ENCODE measurements around the gene CDK18.

Gene CDK18

GRCh38 chr1:205505076-205505729 is 734 bp downstream of the CDK18 start:
- Histone ChIP-seq H2AFZ (ENCODE audit: low read depth, low read length) (peak overlapping the region; percentile 80), H3K36me3 (ENCODE audit: insufficient read depth, low read length) (no peaks in the 10 kb centered on the region), H3K27me3 (ENCODE audit: insufficient read depth, low read length, poor library complexity) (peaks cover 24% of the 10 kb centered on the region), H3K4me2 (ENCODE audit: insufficient read depth, low read length) (peak overlapping the region; percentile 89), H3K27ac (ENCODE audit: low read length) (no peak overlapping the region; the same call in 1 of the 2 replicates), H3K9ac (ENCODE audit: low read depth, low read length) (peak overlapping the region; percentile 48), H3K9me3 (ENCODE audit: insufficient read depth, low read length, severe bottlenecking) (no peaks in the 10 kb centered on the region), H3K4me1 (ENCODE audit: insufficient read depth, low read length) (peaks cover 22% of the 10 kb centered on the region), H4K20me1 (ENCODE audit: insufficient read depth, low read length) (peaks cover 9% of the 10 kb centered on the region), H3K4me3 (ENCODE audit: low read depth in 1 of 2, low read length in 2 of 2) (peak overlapping the region; percentile 20 to 54; a peak in 3 of 4 replicates), H3K79me2 (ENCODE audit: insufficient read depth, low read length) (no peaks in the 10 kb centered on the region)
- peak; percentile 4; the same call in 1 of the 3 replicates for ATAC-seq (ENCODE audit: insufficient read depth, low read depth)
- peak; percentile 25 for DNase-seq
- TF ChIP-seq, protein P1, sequence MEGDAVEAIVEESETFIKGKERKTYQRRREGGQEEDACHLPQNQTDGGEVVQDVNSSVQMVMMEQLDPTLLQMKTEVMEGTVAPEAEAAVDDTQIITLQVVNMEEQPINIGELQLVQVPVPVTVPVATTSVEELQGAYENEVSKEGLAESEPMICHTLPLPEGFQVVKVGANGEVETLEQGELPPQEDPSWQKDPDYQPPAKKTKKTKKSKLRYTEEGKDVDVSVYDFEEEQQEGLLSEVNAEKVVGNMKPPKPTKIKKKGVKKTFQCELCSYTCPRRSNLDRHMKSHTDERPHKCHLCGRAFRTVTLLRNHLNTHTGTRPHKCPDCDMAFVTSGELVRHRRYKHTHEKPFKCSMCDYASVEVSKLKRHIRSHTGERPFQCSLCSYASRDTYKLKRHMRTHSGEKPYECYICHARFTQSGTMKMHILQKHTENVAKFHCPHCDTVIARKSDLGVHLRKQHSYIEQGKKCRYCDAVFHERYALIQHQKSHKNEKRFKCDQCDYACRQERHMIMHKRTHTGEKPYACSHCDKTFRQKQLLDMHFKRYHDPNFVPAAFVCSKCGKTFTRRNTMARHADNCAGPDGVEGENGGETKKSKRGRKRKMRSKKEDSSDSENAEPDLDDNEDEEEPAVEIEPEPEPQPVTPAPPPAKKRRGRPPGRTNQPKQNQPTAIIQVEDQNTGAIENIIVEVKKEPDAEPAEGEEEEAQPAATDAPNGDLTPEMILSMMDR (IDR thresholded peaks at IDR 0.05; ENCODE audit: borderline replicate concordance, extremely low read depth, low read length, poor library complexity, severe bottlenecking), result no peak
- TF ChIP-seq EZH2 (IDR thresholded peaks at IDR 0.05; ENCODE audit: borderline replicate concordance, low read depth, low read length, severe bottlenecking), result peak; percentile 65

DNA sequence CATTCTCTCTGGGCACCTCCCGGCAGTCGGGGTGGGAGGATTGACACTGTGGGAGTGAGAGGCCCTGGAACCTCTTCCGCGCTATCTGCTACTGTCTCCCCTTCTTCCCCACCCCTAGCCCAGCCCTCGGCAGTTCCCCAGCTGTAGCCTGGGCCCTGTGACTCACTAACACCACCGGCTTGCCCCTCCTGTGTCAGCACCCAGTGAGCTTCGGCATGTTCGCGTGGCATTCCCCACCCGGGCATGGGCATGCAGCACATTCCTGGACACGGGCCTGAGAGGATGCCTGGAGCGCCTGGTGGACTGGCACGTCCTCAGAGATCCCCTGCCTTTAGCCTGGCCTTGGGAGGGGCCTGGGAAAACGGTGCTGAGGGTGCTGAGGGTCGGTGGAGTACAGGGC is 1.3 kb downstream of the CDK18 start:
- Histone ChIP-seq H3K36me3 (ENCODE audit: insufficient read depth, low read length) (no peaks in the 10 kb centered on the region), H3K79me2 (ENCODE audit: insufficient read depth, low read length) (no peaks in the 10 kb centered on the region), H3K4me2 (ENCODE audit: insufficient read depth, low read length) (peak overlapping the region; percentile 89), H3K4me1 (ENCODE audit: insufficient read depth, low read length) (peaks cover 22% of the 10 kb centered on the region), H3K9ac (ENCODE audit: low read depth, low read length) (0 out of 2 replicates have a peak overlapping the region, but pooled peaks have one; percentile 48), H2AFZ (ENCODE audit: low read depth, low read length) (no peak overlapping the region), H3K9me3 (ENCODE audit: insufficient read depth, low read length, severe bottlenecking) (no peaks in the 10 kb centered on the region), H3K4me3 (ENCODE audit: low read depth in 1 of 2, low read length in 2 of 2) (peak overlapping the region in 1 of 2 experiments; percentile 54; a peak in 2 of 4 replicates), H4K20me1 (ENCODE audit: insufficient read depth, low read length) (peaks cover 9% of the 10 kb centered on the region), H3K27ac (ENCODE audit: low read length) (no peak overlapping the region), H3K27me3 (ENCODE audit: insufficient read depth, low read length, poor library complexity) (peaks cover 24% of the 10 kb centered on the region)
- TF ChIP-seq, protein P1 (IDR thresholded peaks at IDR 0.05; ENCODE audit: borderline replicate concordance, extremely low read depth, low read length, poor library complexity, severe bottlenecking), result no peak
- no peak for TF ChIP-seq EZH2 (IDR thresholded peaks at IDR 0.05; ENCODE audit: borderline replicate concordance, low read depth, low read length, severe bottlenecking)
- ATAC-seq (ENCODE audit: insufficient read depth, low read depth), result no peak
- DNase-seq, result no peak

DNA sequence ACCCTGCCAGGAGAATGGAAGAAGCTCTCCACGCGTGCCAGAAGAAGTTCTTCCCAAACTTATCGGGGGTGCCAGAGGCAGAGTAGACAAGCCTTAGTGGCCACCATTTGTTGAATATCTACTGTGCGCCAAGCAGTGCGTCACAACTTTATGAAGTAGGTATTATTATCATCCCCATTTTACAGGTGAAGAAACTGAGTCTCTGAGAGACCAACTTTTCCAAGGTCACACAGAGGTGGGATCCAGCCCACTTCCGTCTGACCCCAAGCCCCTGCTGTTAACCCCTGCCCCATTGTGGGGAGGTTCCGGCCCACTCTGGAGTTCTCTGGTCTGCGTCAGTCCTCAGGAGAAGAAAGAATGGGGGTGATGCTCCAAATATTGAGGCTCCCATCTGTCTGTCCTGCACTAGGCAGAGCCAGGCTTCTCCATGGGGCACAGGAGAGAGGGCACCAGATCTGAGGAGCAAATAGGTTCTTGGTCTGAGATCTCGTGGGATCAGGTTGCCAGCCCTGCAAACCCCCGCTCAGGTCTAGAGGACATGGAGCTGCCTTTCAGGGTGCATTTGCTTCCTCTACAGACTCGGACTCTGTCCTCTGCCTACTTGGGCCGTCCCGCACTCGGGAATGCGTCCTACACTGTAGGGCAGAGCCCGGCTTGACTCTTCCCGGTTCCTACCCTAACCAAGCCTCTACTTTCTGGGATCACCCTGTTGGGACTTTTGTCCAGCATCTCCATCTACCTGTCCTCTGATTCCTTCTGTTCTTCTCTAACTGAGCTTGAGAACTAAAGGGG is 2.1 kb downstream of the CDK18 start:
- H2AFZ ChIP-seq (ENCODE audit: low read depth, low read length), result no peak overlapping the region
- no peak for ATAC-seq (ENCODE audit: insufficient read depth, low read depth)
- H3K36me3 ChIP-seq (ENCODE audit: insufficient read depth, low read length), result no peaks in the 10 kb centered on the region
- H3K9ac ChIP-seq (ENCODE audit: low read depth, low read length), result no peak overlapping the region
- no peak overlapping the region for H3K27ac ChIP-seq (ENCODE audit: low read length)
- no peaks in the 10 kb centered on the region for H3K79me2 ChIP-seq (ENCODE audit: insufficient read depth, low read length)
- peaks cover 24% of the 10 kb centered on the region for H3K27me3 ChIP-seq (ENCODE audit: insufficient read depth, low read length, poor library complexity)
- peaks cover 9% of the 10 kb centered on the region for H4K20me1 ChIP-seq (ENCODE audit: insufficient read depth, low read length)
- DNase-seq, result no peak
- peaks cover 22% of the 10 kb centered on the region for H3K4me1 ChIP-seq (ENCODE audit: insufficient read depth, low read length)
- TF ChIP-seq, protein P1 (IDR thresholded peaks at IDR 0.05; ENCODE audit: borderline replicate concordance, extremely low read depth, low read length, poor library complexity, severe bottlenecking), result no peak
- TF ChIP-seq EZH2 (IDR thresholded peaks at IDR 0.05; ENCODE audit: borderline replicate concordance, low read depth, low read length, severe bottlenecking), result no peak
- H3K4me3 ChIP-seq (ENCODE audit: low read depth in 1 of 2, low read length in 2 of 2), result no peak overlapping the region
- H3K4me2 ChIP-seq (ENCODE audit: insufficient read depth, low read length), result no peak overlapping the region
- no peaks in the 10 kb centered on the region for H3K9me3 ChIP-seq (ENCODE audit: insufficient read depth, low read length, severe bottlenecking)

Measured in DND-41 (cell line).